GM18870 (cell line): ENCODE measurements around the gene RNASE13.

Experiments used
- ATAC-seq: cut with Tn5 transposase; IDR thresholded peaks from one replicate; pipeline ENCODE4 v1.9.1; 2021; ENCODE audit warnings: moderate library complexity; ENCODE audit not compliant: unreplicated experiment

The RNASE13 gene, protein sequence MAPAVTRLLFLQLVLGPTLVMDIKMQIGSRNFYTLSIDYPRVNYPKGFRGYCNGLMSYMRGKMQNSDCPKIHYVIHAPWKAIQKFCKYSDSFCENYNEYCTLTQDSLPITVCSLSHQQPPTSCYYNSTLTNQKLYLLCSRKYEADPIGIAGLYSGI

DNA sequence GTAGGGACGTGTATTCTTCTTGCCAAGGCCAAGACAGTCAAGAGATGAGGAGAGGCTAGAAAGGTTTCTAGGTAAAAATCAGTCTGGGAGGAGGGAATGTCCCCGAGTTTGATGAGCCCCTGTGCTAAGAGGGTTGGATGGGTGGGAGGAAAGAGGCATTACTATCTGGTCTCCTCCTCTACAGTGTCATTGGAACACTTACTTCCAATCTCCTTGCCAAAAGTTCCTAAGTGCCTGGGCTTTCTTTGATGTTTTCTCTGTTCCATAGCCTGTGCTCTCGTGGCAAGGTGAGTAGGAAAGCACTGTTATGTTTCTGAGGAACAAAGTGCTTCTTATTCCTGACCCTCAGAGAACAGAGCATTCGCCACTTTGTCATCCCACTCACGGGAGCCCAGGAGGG is at the start of gene RNASE13:
RNASE13 (minus strand) TSS at position 101 of the 400 bp plus-strand sequence. CDS start 519 bp downstream, outside the sequence.
- ATAC-seq: no peak

DNA sequence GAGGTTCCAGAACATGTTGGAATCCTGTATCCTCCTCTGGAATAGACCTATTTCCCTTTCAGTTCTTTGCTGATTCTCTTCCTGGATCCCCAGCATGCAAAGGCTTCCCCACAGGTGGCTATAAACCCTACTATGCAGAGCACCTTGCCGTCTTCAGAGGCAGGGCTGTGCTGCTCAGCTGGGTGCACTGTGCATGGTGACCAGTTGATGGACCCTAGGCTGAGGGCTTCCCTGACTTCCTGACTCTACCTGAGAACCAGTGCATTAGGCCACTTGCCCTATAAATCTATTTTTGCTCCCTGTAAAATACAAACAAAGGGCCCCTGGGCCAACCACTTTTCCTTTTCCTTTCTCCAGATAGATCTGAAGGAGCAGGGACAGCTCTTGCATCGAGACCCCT is 49.8 kb upstream of the RNASE13 start:
- no peak for ATAC-seq

DNA sequence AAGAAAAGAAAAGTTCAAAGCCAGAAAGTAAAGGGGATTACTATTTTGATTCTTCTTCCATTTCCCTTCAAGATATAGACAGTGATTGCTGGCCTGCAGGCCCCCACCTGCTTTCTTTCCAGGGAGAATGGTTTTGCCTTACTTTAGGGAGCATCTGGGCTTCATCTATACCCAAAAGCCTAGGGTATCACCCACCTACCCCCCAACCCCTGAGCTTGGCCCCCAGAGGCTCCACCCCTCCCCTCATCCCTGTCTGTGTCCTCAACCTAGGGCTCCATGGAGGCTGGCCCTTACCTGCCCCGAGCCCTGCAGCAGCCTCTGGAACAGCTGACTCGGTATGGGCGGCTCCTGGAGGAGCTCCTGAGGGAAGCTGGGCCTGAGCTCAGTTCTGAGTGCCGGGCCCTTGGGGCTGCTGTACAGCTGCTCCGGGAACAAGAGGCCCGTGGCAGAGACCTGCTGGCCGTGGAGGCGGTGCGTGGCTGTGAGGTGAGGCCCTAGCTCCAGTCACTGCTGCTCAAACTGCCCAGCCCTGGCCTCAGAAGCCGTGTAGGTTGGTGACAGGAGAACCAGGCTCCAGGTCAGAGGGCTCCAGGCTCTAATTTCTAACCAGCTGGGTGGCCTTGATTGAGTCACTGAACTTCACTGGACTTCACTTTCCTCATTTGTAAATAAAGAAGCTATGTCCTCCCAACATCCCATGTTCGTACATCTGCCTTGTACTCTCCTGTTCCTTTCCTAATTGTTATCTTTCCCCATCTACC is 49.1 kb upstream of the RNASE13 start:
- ATAC-seq: no peak

DNA sequence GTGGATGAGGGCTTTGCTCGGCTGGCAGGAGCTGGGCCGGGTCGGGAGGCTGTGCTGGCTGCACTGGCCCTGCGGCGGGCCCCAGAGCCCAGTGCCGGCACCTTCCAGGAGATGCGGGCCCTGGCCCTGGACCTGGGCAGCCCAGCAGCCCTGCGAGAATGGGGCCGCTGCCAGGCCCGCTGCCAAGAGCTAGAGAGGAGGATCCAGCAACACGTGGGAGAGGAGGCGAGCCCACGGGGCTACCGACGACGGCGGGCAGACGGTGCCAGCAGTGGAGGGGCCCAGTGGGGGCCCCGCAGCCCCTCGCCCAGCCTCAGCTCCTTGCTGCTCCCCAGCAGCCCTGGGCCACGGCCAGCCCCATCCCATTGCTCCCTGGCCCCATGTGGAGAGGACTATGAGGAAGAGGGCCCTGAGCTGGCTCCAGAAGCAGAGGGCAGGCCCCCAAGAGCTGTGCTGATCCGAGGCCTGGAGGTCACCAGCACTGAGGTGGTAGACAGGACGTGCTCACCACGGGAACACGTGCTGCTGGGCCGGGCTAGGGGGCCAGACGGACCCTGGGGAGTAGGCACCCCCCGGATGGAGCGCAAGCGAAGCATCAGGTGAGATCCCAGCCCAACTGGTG is 47.0 kb upstream of the RNASE13 start:
- no peak for ATAC-seq

DNA sequence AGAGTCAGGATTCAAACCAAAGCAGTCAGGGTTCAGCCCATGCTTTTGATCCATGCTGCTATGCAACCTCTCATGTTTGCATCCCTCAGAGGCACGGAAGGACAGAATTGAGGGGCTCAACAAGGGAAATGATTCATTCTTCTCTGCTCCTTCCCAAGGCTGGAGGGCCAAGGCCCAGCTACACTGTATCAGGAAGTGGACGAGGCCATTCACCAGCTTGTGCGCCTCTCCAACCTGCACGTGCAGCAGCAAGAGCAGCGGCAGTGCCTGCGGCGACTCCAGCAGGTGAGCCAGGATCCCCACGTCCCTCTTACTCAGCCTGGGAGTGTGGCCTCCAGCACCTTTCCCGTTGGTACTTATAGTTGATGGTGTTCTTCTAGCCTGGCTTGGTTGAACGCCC is 44.1 kb upstream of the RNASE13 start:
- no peak for ATAC-seq

DNA sequence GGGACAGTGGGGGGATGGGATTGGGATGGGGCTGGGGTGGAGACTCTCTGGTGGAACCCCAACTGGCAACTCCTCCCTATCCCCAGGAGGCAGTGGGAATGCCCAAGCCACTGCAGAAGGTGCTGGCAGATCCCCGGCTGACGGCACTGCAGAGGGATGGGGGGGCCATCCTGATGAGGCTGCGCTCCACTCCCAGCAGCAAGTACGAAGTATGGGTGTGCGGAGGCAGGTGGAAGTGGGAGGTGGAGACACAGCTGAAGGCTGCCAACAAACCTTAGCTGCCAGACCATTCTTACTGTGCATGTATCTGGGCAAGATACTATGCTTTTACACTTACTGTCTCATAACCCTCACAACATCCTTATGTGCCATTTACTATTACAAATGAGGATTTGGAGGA is 43.7 kb upstream of the RNASE13 start:
- no peak for ATAC-seq

DNA sequence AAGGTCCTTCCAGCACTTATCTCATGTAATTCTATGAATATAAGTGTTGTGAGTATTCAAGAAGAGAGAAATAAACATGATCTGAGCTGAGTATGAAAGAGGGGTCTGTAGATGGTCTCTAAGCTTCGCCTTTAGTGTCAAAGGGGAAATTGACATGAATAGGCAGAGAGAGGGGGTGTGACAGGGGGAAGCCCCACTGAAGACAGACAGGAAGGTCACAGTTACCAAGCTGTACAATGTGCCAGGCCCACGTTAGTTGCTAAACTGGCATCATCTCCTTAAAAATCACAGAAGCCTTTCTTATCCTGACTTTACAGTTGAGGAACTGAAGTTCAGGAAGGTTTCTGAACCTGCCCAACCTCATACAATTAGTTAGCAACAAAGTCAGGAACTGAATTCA is 43.1 kb upstream of the RNASE13 start:
- ATAC-seq: no peak

DNA sequence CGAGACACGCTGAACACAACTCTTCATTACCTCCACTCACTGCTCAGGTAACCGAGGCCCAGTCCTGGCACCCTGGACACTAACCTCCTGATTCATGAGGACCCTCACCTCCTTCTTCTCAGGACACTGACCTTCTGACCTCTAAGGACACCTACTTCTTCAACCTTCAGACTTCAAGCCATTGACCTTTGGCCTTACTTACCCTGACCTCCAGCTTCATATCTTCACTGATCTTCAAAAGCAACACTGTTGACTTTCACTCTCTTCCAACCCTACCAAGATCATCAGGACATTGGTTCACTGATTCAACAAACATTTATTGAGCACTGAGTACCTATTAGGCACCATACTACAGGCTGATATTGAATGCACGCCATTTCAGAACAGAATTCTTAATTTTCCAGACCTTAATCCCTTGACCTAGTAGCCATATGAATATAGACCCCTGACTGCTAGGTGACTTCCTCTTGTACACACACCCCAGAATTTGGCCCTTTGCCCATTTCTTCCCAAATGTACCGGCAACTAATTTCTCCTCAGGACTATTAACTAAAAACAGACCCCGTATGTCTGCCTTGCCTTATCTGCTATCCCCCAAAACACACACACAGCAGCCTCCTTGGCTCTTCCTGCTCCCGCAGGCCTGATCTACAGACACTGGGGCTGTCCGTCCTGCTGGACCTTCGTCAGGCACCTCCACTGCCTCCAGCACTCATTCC is 41.3 kb upstream of the RNASE13 start:
- no peak for ATAC-seq

DNA sequence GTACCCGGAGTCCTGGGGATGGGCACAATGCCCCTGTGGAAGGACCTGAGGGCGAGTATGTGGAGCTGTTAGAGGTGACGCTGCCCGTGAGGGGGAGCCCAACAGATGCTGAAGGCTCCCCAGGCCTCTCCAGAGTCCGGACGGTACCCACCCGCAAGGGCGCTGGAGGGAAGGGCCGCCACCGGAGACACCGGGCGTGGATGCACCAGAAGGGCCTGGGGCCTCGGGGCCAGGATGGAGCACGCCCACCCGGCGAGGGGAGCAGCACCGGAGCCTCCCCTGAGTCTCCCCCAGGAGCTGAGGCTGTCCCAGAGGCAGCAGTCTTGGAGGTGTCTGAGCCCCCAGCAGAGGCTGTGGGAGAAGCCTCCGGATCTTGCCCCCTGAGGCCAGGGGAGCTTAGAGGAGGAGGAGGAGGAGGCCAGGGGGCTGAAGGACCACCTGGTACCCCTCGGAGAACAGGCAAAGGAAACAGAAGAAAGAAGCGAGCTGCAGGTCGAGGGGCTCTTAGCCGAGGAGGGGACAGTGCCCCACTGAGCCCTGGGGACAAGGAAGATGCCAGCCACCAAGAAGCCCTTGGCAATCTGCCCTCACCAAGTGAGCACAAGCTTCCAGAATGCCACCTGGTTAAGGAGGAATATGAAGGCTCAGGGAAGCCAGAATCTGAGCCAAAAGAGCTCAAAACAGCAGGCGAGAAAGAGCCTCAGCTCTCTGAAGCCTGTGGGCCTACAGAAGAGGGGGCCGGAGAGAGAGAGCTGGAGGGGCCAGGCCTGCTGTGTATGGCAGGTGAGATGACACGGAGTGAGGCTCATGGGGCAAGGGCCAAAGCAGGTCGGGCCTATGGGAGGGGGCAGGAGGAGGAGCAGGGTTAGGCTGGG is 40.0 kb upstream of the RNASE13 start:
- no peak for ATAC-seq

DNA sequence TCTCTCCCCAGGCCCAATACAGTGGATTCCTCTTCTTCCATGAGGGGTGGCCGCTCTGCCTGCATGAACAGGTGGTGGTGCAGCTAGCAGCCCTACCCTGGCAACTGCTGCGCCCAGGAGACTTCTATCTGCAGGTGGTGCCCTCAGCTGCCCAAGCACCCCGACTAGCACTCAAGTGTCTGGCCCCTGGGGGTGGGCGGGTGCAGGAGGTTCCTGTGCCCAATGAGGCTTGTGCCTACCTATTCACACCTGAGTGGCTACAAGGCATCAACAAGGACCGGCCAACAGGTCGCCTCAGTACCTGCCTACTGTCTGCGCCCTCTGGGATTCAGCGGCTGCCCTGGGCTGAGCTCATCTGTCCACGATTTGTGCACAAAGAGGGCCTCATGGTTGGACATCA is 39.3 kb upstream of the RNASE13 start:
- ATAC-seq: no peak

DNA sequence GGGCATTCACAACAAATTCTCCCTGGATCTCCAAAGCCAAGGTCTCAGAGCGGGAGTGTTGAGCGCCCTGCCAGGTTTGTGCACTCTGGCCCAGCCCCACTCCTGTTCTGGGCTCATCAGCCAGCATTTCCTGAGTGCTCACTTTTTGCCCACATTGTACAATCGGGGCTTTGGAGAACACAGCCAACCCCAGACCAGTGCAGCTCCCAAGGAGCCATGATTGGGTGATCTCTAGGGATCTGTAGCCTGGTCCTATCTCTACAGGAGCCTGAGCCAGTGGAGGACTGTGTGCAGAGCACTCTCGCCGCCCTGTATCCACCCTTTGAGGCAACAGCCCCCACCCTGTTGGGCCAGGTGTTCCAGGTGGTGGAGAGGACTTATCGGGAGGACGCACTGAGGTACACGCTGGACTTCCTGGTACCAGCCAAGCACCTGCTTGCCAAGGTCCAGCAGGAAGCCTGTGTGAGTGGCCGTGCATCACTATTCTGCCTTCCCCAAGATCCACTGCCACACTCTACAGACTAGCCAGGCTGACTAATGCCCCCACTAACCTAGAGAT is 38.3 kb upstream of the RNASE13 start:
- ATAC-seq: no peak

DNA sequence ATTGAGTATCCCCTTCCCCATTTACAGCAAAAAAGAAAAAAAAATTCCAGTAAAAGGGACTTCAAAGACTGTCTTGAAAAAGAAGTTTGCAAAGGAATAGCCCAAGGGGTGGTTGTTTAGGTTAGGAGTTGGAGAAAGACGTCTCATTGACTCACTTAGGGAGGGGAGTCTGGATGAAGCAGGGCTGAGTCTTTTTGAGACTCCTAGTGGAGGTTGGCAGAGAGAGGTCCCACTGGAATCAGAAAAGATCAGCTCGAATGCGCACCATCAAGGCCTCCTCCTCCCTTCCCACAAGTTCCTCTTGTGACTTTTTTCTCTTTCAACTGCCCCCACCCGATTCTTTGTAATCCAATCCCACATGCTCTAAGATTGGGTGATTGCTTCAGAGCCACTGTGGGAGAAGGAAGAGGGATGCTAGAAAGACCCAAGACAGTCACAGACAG is 37.4 kb upstream of the RNASE13 start:
- no peak for ATAC-seq

DNA sequence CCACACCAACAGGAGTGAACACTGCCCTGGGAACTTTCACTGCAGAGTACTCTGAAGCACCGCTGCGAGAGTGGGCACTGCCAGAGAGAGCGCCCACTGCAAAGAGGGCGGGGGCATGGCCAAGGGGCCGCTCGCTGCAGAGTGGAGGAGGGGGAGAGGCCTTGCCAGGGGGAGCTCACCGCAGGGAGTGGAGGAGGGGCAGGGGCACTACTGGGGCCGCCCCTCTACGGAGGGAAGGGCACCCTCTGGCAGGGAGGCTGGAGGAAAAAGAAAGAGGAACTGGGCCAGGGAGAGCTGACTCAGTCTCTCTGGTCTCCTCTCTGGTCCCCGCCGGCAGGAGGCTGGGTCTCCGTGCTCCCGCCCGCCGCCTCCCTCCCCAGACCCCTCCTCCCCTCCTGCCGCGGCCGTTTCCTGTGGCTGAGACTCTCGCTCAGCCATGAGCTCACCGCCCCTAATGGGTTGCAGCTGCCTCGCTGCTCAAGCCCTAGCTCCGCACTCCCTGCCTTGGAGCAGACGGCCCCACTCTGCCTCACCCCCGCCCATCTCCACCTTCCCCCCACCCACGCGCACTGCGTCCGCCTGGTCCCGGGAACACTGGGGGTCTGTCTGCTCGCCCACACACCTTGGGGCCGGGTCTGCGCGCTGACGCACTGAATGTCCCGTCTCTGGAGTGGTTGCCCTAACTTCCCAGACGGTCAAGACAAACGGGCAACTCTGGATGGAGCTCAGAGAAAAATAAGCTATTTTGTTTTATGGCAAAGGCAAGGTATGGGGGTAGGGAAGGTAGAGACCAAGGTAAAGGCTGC is 36.8 kb upstream of the RNASE13 start:
- peak; percentile 75 for ATAC-seq

DNA sequence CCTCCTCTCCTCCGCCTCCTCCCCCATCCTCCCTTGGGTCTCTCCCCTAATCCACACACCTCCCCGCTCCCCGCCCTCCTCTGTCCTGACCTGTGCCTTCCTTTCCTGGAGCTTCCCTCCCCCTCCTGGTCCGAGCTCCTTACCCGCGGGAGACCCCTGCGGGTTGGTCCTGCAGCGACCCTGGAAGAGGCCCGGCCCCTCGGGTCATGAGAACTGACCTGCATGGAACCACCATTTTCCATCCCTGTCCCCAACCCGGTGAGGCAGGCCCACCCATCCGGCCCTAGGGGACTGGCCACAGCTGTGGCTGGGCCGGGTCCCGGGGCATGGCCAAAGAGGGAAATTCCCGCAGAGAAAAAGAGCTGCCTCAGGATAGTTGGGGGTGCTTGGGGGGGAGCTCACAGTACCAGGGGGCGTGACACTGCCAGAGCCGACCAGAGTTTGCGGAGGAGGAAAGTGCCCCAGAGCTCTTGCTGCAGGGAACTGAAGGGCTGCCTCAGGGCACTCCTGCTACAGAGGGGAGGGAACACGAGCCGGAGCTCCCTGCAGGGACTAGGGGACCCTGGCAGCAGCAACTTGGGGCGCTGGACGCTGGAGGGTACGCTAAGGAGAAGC is 36.1 kb upstream of the RNASE13 start:
- ATAC-seq: peak; percentile 4

DNA sequence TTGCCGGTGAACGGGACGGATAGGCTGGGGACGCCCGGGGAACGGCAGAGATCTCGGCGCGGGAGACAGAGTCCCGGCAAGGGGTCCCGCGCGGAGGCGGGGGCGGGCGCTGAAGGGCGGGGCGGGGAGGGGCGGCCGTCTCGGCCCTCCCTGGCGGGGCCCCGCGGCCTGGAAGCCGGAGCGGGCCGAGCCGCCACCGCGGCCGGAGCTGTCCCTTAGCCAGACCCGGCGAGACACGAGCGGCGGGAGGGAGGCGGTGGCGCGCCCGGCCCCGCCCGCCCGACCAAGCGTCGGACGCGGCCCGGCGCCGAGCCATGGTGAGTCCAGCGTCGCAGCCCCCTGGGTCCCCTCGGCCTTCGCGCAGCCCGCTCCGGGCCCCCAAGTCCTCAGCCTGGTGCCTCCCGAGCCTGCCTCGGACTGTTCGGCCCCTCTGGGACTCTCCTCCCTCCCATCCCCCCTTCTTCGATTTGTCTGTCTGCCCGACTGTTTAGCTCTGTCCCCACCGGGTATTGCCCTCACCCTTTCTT is 35.5 kb upstream of the RNASE13 start, which contains the start of gene ARHGEF40:
ARHGEF40 (plus strand) TSS at position 222 of the 527 bp plus-strand sequence; CDS start at position 315, 93 bp downstream.
- ATAC-seq: no peak

DNA sequence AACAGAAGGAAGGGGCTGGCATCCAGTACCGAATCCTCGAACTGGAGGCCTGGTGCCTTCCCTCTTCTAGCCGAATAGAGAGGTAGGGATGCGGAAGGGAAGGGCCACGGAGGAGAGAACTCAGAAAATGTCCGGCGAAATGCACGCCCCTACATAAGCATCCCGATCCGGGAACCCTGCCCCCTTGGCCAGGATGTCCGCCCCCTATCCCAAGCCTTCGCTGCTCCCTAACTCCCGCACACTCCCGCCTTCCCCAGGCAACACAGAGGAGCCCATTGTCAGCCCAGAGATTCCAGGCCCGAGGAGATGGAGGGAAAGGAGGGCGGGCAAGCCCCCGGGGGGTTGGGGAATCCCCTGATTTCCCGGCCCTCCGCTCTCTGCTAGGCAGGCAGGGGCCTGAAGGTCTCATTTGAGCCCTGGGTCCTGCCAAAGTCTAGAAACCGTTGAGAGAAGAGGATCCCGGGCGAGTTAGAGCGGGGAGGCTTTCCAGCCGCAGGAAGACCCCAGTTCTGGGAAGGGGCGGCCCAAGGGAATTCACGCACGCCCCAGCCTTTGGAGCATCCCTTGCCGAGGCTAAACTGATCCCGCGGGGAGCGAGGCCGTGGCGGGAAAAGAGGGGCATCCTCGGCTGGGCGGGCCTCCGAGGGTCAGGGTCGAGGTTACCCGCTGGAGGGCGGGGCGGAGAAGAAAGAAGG is 34.9 kb upstream of the RNASE13 start:
- ATAC-seq: no peak

DNA sequence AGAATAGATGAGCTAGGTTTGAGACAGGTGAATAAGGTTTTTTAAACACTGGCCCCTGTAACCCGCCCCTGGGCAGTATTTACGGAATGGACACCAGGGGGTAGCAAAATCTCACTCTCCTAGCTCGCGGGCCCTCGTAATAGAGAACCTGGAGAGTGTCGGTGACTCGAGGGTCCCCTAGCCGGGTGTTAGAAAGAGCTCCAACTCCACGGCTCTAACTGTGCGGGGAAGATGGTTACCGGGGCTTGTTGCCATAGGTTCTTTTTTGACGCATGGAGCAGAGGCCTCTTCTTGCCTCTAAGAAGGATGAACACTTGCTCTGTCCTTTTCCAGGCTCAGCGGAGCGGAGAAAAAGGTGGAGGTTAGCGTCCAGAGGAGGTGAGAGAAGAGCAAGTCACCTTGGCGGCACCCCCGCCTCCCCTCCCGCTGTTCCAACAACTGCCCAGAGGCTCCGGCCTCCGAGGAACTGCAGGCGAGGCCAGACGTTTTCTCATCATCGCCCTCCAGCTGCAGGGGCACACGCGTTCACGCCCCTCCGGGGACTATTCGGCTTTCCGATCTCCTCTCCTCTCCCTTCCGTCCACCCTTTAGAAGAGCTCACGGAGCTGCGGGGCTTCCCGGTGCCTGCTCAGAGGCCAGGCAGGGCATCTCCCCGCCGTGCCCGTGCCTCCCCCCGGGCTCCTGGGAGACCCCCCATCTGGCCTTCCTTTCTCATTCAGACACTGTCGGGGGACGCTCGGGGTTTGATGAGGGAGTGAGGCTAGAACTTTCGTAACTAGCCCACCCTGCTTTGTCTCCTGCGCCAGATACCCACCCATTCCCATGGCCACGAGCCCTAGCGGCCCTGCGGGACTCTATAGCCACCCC is 34.1 kb upstream of the RNASE13 start:
- ATAC-seq: peak; percentile 33
